ENCODE results near the gene SLCO1C1.
"Not testable (repeated sequence)": the region's sequence is repeated elsewhere in the genome, so short reads cannot be mapped to it uniquely, and the experiment has no call there.

DNA sequence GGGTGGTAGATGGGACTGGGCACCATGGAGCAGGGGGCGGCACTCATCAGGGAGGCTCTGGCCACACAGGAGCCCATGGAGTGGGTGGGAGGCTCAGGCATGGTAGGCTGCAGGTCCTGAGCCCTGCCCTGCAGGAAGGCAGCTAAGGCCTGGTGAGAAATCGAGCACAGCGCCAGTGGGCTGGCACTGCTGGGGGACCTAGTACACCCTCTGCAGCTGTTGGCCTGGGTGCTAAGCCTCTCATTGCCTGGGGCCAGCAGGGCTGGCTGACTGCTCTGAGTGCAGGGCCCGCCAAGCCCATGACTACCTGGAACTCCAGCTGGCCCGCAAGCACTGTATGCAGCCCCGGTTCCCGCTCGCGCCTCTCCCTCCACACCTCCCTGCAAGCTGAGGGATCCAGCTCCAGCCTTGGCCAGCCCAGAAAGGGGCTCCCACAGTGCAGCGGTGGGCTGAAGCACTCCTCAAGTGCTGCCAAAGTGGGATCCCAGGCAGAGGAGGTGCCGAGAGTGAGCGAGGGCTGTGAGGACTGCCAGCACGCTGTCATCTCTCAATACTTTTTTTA, 88.7 kb downstream of the SLCO1C1 start:
- TF ChIP-seq, protein P1, sequence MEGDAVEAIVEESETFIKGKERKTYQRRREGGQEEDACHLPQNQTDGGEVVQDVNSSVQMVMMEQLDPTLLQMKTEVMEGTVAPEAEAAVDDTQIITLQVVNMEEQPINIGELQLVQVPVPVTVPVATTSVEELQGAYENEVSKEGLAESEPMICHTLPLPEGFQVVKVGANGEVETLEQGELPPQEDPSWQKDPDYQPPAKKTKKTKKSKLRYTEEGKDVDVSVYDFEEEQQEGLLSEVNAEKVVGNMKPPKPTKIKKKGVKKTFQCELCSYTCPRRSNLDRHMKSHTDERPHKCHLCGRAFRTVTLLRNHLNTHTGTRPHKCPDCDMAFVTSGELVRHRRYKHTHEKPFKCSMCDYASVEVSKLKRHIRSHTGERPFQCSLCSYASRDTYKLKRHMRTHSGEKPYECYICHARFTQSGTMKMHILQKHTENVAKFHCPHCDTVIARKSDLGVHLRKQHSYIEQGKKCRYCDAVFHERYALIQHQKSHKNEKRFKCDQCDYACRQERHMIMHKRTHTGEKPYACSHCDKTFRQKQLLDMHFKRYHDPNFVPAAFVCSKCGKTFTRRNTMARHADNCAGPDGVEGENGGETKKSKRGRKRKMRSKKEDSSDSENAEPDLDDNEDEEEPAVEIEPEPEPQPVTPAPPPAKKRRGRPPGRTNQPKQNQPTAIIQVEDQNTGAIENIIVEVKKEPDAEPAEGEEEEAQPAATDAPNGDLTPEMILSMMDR (tag by site-specific recombination; IDR thresholded peaks at IDR 0.05), result not testable (repeated sequence)
- TF ChIP-seq, protein P2, sequence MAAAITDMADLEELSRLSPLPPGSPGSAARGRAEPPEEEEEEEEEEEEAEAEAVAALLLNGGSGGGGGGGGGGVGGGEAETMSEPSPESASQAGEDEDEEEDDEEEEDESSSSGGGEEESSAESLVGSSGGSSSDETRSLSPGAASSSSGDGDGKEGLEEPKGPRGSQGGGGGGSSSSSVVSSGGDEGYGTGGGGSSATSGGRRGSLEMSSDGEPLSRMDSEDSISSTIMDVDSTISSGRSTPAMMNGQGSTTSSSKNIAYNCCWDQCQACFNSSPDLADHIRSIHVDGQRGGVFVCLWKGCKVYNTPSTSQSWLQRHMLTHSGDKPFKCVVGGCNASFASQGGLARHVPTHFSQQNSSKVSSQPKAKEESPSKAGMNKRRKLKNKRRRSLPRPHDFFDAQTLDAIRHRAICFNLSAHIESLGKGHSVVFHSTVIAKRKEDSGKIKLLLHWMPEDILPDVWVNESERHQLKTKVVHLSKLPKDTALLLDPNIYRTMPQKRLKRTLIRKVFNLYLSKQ (tag by site-specific recombination; IDR thresholded peaks at IDR 0.05; ENCODE audit: borderline replicate concordance), result not testable (repeated sequence)
- TF ChIP-seq, protein P3, sequence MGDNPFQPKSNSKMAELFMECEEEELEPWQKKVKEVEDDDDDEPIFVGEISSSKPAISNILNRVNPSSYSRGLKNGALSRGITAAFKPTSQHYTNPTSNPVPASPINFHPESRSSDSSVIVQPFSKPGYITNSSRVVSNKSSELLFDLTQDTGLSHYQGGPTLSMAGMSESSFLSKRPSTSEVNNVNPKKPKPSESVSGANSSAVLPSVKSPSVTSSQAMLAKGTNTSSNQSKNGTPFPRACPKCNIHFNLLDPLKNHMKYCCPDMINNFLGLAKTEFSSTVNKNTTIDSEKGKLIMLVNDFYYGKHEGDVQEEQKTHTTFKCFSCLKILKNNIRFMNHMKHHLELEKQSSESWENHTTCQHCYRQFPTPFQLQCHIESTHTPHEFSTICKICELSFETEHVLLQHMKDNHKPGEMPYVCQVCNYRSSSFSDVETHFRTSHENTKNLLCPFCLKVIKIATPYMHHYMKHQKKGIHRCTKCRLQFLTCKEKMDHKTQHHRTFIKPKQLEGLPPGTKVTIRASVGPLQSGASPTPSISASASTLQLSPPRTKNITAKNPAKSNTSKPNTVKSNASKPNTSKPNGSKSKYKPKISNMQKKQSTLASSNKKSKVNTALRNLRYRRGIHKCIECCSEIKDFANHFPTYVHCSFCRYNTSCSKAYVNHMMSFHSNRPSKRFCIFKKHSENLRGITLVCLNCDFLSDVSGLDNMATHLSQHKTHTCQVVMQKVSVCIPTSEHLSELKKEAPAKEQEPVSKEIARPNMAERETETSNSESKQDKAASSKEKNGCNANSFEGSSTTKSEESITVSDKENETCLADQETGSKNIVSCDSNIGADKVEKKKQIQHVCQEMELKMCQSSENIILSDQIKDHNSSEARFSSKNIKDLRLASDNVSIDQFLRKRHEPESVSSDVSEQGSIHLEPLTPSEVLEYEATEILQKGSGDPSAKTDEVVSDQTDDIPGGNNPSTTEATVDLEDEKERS (tag by site-specific recombination; IDR thresholded peaks at IDR 0.05), result not testable (repeated sequence)
- TF ChIP-seq, protein P4, sequence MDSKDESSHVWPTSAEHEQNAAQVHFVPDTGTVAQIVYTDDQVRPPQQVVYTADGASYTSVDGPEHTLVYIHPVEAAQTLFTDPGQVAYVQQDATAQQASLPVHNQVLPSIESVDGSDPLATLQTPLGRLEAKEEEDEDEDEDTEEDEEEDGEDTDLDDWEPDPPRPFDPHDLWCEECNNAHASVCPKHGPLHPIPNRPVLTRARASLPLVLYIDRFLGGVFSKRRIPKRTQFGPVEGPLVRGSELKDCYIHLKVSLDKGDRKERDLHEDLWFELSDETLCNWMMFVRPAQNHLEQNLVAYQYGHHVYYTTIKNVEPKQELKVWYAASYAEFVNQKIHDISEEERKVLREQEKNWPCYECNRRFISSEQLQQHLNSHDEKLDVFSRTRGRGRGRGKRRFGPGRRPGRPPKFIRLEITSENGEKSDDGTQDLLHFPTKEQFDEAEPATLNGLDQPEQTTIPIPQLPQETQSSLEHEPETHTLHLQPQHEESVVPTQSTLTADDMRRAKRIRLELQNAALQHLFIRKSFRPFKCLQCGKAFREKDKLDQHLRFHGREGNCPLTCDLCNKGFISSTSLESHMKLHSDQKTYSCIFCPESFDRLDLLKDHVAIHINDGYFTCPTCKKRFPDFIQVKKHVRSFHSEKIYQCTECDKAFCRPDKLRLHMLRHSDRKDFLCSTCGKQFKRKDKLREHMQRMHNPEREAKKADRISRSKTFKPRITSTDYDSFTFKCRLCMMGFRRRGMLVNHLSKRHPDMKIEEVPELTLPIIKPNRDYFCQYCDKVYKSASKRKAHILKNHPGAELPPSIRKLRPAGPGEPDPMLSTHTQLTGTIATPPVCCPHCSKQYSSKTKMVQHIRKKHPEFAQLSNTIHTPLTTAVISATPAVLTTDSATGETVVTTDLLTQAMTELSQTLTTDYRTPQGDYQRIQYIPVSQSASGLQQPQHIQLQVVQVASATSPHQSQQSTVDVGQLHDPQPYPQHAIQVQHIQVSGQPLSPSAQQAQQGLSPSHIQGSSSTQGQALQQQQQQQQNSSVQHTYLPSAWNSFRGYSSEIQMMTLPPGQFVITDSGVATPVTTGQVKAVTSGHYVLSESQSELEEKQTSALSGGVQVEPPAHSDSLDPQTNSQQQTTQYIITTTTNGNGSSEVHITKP (tag by site-specific recombination; IDR thresholded peaks at IDR 0.05), result not testable (repeated sequence)
- TF ChIP-seq ZNF311 (tag by site-specific recombination; IDR thresholded peaks at IDR 0.05; ENCODE audit: borderline replicate concordance); ZBTB17 (tag by site-specific recombination; IDR thresholded peaks at IDR 0.05); TCF7L2 (IDR thresholded peaks at IDR 0.05; ENCODE audit: borderline replicate concordance, low read depth, low read length); ZXDB (tag by site-specific recombination; IDR thresholded peaks at IDR 0.05); ZNF274 (IDR thresholded peaks at IDR 0.05; ENCODE audit: low read length); ZNF274 (tag by site-specific recombination; IDR thresholded peaks at IDR 0.05; ENCODE audit: borderline replicate concordance): not testable (repeated sequence)
- TF ChIP-seq, protein P5, sequence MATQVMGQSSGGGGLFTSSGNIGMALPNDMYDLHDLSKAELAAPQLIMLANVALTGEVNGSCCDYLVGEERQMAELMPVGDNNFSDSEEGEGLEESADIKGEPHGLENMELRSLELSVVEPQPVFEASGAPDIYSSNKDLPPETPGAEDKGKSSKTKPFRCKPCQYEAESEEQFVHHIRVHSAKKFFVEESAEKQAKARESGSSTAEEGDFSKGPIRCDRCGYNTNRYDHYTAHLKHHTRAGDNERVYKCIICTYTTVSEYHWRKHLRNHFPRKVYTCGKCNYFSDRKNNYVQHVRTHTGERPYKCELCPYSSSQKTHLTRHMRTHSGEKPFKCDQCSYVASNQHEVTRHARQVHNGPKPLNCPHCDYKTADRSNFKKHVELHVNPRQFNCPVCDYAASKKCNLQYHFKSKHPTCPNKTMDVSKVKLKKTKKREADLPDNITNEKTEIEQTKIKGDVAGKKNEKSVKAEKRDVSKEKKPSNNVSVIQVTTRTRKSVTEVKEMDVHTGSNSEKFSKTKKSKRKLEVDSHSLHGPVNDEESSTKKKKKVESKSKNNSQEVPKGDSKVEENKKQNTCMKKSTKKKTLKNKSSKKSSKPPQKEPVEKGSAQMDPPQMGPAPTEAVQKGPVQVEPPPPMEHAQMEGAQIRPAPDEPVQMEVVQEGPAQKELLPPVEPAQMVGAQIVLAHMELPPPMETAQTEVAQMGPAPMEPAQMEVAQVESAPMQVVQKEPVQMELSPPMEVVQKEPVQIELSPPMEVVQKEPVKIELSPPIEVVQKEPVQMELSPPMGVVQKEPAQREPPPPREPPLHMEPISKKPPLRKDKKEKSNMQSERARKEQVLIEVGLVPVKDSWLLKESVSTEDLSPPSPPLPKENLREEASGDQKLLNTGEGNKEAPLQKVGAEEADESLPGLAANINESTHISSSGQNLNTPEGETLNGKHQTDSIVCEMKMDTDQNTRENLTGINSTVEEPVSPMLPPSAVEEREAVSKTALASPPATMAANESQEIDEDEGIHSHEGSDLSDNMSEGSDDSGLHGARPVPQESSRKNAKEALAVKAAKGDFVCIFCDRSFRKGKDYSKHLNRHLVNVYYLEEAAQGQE (tag by site-specific recombination; IDR thresholded peaks at IDR 0.05), result not testable (repeated sequence)
